CD4-positive, alpha-beta T cell treated with Interferon alpha-2 for 1 hour (primary cell): ENCODE data around the gene DNAJB6.

Experiments used
- DNase-seq, 2 donors: peaks; one replicate each; pipeline ENCODE4 v3.0.0-alpha.2; 2020 to 2022

DNAJB6 gene

GRCh38 chr7:157336383-157337315 lies at the start of gene DNAJB6:
Gene DNAJB6, plus strand, starts transcription at chr7:157337004. Its CDS starts 21,569 bp downstream, at chr7:157358573.
- peak; percentile 95 to 97 for DNase-seq

DNA sequence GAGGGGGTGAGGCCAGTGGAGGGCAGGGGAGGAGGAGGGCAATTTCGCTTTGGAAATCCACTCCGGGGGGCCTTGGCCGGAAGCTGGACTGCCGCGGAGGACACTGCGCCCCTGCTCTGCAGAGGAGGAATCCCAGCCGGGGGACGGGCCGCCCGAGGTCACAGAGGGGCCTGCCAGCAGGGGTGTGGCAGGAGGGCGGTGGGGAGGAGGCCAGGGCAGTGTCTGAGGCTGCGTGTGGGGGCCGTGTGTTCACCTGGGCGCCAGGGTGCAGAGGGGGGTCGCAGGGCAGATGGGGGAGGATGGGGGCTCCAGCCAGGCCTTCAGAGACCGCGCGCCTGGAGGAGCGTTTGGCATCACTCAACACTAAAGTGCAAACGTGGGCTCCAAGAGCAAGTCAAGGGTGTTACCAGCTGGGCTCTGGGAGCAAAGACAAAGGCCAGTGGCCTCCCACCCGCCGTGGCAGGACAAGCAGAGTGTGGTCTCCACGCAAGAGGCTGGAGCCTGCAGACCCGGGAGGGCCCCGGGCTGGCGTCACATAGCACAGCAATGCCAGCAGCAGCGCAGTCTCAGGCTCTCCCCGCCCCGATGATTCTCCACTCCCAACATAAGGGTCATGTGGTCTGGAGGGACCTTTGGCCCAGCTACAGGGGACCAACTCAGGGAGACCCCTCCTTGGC lies 45.3 kb upstream of the DNAJB6 start:
- no peak for DNase-seq

DNA sequence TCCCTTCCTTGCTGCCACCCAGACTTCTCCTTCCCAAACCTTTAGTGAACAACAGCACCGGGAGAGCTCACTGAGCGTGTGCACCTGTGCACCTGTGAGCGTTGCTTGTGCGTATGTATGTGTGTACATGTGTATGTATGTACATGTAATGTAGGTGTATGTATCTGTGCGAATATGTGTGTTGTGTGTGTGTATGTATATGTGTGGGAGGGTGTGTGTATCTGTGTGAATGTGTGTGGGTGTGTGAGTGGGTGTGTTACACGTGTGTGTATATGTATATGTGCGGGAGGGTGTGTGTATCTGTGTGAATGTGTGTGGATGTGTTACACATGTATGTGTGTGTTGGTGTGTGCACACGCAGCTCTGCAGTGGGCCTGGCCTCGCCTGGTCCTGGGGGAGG lies 44.5 kb upstream of the DNAJB6 start:
- no peak for DNase-seq

- no peak for DNase-seq
Observed at GRCh38 chr7:157292770-157293412, 43.9 kb upstream of the DNAJB6 start.

DNA sequence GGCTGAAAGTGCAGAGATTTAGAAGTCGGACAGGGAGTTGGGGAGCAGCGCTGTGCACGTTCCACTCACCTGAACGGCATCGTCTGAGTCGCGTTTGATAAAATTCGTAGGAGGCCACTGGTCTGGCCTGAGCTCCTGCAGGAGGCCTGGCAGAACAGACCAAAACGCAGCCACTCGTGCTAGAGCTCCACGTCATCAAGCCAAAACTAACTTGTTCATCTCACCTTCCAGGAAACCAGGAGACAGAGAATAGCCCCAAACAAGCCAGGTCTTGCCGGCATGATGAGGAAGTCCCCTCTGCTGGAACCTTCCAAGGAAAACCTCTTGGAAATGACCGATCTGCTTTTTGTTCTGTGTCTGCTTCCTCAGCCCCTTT lies 43.4 kb upstream of the DNAJB6 start:
- DNase-seq = no peak

DNA sequence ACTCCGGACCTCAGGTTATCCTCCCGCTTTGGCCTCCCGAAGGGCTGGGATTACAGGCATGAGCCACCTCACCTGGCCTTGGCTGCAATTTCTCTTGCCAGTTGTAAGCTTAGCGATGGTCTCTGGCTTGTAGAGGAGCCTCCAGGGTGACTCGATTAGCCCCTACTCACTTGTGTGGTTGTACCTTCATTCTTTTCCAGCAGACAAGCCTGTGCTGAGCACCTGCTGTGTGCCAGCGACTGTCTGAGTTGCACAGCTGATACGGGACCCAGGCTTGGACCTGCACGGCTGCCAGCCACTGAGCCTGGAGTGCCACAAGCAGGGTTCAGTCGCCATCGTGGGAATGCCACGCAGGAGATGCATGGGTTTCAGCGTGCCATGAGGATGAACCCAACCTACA lies 42.0 kb upstream of the DNAJB6 start:
- no peak for DNase-seq

DNA sequence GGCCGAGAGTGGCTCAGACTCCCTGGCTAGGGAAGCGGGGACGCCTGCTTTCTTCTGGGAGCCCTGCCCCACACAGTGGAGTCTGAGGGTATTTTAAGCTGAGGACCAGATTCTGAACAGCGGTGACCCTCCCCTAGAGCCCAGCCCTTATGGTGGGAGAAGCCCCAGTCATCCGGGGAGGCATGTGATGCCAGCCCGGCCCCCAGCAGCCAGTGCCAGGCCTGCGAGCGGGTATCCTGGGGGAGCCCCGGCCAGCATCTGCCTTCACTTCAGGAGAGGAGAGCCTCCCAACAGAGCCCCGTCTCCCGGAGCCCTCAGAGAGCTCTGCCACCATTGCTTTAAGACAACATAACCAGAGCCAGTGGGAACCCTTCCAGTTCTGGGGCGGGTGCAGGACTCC lies 41.5 kb upstream of the DNAJB6 start:
- no peak for DNase-seq

GRCh38 chr7:157297185-157297584 lies 39.6 kb upstream of the DNAJB6 start:
- no peak for DNase-seq

DNA sequence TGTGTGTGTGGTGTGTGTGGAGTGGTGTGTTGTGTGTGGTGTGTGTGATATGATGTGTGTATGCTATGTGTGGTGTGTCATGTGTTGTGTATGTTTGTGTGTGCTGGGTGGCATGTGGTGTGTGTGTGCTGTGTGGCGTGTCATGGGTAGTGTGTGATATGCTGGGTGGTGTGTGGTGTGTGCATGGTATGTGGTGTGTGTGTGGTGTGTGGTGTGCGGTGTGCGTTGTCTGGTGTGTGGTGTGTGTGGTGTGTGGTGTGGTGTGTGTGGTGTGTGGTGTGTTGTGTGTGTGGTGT lies 37.5 kb upstream of the DNAJB6 start:
- DNase-seq = no peak

DNA sequence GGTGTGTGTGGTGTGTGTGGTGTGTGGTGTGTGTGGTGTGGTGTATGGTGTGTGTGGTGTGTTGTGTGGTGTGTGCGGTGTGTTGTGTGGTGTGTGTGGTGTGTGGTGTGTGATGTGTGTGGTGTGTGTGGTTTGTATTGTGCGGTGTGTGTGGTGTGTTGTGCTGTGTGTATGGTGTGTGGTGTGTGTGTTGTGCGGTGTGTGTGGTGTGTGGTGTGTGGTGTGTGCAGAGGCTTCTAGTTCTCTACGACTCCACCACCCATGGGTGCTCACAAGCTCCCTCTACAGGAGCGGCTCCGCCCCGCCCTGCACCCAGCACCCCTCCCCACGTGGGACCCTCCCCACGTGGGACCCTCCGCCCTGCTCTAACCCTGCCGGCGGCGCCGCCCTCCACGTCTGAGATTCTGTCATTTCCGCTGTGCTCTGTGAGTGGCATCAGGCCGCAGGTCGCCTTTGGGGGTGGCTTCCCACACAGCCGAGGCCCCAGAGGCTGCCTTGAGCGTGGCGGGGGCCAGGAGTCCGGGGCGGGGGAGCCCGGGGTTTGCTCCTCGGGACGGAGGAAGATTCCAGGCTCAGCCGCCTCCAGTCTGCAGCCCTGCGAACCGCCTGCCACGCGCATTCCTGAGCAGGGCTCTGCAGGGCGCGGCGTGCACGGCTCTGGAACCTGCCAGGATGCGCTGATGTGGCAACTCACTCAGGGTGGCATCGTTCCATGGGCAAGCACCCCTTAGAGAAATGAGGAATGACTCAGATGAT lies 37.0 kb upstream of the DNAJB6 start:
- peak; percentile 66 to 70 for DNase-seq

DNA sequence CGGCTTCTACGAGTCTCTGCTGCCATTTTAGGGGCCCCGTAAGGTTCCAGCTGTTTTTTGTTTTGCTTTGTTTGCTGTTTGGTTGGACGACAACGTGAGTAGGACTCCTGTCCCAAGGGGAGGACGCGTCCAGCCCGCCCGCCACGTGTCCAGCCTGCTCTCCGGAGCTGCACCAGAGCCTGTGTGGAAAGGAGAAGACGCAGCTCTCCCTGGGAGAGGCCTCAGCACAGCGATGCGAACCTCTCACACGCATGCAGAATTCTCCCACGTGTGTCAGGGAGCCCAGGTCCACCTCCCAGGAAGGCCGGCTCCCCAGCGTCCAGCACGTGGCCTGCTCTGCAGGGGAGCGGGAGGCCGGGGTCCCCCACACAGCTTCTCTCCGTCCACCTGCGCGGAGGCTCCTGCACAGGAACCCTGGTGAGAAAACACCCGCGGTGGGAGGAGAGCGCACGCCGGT lies 36.4 kb upstream of the DNAJB6 start:
- no peak for DNase-seq

GRCh38 chr7:157301610-157302120 lies 35.1 kb upstream of the DNAJB6 start:
- no peak for DNase-seq

DNA sequence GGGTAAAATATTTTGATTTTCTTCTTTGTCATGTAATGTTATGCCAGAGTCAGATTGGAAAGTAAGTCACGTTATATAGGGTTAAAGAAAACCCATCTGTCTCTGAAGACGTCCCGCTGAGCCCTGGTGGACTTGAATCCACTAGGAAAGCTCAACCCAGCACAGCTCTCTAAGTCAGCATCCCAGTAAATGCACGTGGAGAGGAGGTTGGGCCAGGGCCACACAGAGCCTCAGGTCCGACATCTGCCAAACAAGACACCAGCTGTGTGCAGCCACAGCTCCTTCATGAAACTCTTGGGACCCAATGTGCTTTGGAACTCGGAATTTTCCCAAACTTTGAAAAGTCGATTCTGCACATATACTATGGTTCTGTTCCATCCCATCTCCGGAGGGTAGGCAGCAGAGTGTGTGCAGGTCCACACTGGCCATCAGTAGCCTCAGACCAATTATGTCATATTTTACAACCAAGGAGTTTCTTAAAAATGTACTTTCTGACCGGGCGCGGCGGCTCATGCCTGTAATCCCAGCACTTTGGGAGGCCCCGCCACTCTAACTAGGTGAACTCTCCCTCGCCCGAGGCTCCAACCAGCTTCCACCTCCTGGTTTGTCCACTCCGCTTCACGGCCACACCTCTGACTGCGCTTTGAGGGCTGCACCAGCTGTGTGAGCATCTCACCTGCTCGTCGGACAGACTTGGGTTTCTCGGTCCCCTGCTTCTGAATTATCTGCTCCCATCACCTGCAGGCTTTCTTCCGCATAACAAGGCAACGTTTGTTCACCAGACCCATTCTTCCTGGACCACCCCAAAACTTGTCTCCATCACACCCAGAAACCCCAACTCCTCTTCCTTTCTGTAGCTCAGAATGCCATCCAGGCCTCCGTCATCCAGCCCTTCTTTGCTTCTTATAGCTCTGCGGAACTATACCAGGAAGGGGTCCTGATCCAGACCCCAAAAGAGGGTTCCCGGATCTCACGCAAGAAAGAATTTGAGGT lies 29.7 kb upstream of the DNAJB6 start:
- DNase-seq = no peak

- no peak for DNase-seq
Observed at GRCh38 chr7:157309988-157310668, 26.7 kb upstream of the DNAJB6 start.

DNA sequence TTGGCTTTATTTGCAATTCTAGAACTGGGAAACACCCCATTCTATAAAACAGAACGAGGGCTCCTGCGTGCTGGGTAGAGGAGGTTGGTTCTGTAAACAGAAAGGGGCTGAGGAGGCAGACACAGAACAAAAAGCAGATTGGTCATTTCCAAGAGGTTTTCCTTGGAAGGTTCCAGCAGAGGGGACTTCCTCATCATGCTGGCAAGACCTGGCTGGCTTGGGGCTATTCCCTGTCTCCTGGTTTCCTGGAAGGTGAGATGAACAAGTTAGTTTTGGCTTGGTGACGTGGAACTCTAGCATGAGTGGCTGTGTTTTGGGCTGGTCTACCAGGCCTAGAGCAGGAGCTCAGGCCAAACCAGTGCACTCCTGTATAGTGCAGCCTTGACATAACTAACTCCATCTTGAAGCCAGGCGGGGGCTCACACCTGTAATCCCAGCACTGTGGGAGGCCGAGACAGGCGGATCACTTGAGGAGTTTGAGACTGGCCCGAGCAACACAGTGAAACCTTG lies 26.1 kb upstream of the DNAJB6 start:
- DNase-seq = no peak

DNA sequence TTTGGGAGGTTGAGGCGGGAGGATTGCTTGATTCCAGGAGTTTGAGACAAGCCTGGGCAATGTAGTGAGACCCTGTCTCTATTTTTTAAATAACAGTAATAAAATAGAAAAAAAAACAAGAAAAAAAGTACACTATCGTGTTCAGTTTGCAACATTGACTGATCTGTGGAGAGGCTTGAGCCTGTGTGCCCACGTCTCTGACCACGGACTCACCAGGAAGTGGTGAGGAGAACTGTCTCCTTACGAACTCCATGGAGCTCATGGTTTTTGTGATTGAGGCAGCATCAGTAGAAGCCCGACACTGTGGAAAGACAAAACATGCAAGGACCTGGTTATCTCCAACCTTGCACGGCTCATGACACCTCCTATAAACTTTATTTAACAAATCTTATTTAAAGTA lies 23.9 kb upstream of the DNAJB6 start:
- no peak for DNase-seq

- DNase-seq = no peak
Observed at GRCh38 chr7:157313645-157314044, 23.2 kb upstream of the DNAJB6 start.

- DNase-seq = peak in 1 of 2 donors; percentile 34
Observed at GRCh38 chr7:157318015-157318706, 18.6 kb upstream of the DNAJB6 start.

DNA sequence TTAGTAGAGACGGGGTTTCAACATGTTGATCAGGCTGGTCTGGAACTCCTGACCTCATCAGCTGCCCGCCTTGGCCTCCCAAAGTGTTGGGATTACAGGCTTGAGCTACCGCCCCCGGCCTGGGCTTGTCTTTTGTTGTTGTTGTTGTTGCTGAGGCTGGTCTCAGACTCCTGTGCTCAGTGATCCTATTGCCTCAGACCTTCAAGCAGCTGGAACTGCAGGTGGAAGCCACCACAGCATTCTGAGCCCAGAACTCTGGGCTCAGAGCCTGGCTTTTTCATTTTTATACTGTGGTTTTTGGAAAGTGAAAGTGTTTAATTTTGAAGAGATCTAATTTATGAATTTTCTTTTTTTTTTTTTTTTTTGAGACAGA lies 16.2 kb upstream of the DNAJB6 start:
- DNase-seq = no peak

DNA sequence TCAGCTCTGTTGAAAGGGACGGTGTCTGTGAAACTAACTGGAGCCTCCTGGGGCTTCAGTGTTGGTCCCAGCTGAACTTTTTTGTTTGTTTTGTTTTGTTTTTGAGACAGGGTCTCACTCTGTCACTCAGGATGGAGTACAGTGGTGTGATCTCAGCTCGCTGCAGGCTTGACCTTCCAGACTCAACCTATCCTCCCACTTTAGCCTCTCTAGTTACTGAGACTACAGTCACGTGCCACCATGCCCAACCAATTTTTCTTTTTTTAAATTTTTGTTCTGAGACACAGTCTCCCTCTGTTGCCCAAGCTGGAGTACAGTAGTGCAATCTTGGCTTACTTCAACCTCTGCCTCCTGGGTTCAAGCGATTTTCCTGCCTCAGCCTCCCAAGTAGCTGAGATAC lies 13.4 kb upstream of the DNAJB6 start:
- DNase-seq = no peak
